Progenitor cell of endocrine pancreas (in vitro differentiated cells): ENCODE data around the gene IRF2BP2. TPM values are rescaled to one million over a fixed set of nuclear protein-coding genes. Genes with fewer than 3 reads are reported as not detected.

Source experiments
- DNase-seq: peaks from one replicate; pipeline ENCODE4 v3.0.0; 2021; ENCODE audit warnings: low spot score; ENCODE audit not compliant: unreplicated experiment
- H3K27ac Mint-ChIP-seq: 2 replicates; pipeline ENCODE4 v1.8.0; 2021; ENCODE audit warnings: mild to moderate bottlenecking, moderate library complexity, mixed read lengths
- H3K27me3 Mint-ChIP-seq: 2 replicates; pipeline ENCODE4 v1.8.0; 2021; ENCODE audit warnings: mixed read lengths
- H3K36me3 Mint-ChIP-seq: 2 replicates; pipeline ENCODE4 v1.8.0; 2022; ENCODE audit warnings: mixed read lengths; ENCODE audit not compliant: insufficient read depth
- H3K4me1 Mint-ChIP-seq: 2 replicates; pipeline ENCODE4 v1.8.0; 2021; ENCODE audit warnings: low read depth, mixed read lengths
- H3K4me3 Mint-ChIP-seq: 2 replicates; pipeline ENCODE4 v1.8.0; 2021; ENCODE audit warnings: low read depth, mild to moderate bottlenecking, moderate library complexity, mixed read lengths
- H3K9me3 Mint-ChIP-seq: 2 replicates; pipeline ENCODE4 v1.8.0; 2021; ENCODE audit warnings: low read depth, mixed read lengths
- CTCF ChIP-seq: fragments of 200-600 bp; sonication (generic); IDR thresholded peaks from one replicate; pipeline ENCODE4 v1.5.0; 2021; ENCODE audit warnings: antibody characterized with exemption, mild to moderate bottlenecking; ENCODE audit not compliant: unreplicated experiment
- total RNA-seq: library from RNA; stranded (reverse); gene quantifications from 2 replicates; pipeline ENCODE4 v1.2.1, GENCODE V29; 2021

The IRF2BP2 gene
- total RNA-seq, 1 donor from 2014 or later, result 214 TPM

GRCh38 chr1:234633246-234634003 lies 23.4 kb upstream of the IRF2BP2 start:
- Mint-ChIP-seq H3K27ac (peak overlapping the region; percentile 46), H3K9me3 (no peaks in the 10 kb centered on the region), H3K27me3 (no peaks in the 10 kb centered on the region), H3K4me1 (peaks cover 20% of the 10 kb centered on the region), H3K4me3 (no peak overlapping the region), H3K36me3 (no peaks in the 10 kb centered on the region)
- DNase-seq, result no peak
- TF ChIP-seq CTCF, result no peak

DNA sequence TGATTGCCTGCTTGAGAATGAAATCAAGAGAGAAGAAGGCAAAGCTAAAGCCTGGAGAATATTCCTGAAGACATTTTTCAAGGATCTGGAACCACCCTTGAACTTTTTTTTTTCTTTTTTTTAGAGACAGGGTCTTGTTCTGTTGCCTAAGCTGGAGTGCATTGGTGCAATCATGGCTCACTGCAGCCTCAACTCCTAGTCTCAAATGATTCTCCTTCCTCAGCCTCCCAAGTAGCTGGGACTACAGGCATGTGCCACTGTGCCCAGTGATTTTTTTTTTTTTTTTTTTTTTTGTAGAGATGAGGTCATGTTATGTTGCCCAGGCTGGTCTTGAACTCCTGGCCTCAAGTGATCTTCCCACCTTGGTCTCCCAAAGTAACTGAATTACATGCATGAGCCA lies 22.2 kb upstream of the IRF2BP2 start:
- no peak for DNase-seq
- H3K27ac Mint-ChIP-seq, result peak overlapping the region; percentile 86
- H3K27me3 Mint-ChIP-seq, result no peaks in the 10 kb centered on the region
- no peaks in the 10 kb centered on the region for H3K9me3 Mint-ChIP-seq
- no peak overlapping the region for H3K4me3 Mint-ChIP-seq
- no peaks in the 10 kb centered on the region for H3K36me3 Mint-ChIP-seq
- TF ChIP-seq CTCF, result no peak
- peaks cover 25% of the 10 kb centered on the region for H3K4me1 Mint-ChIP-seq

- Mint-ChIP-seq H3K9me3 (no peaks in the 10 kb centered on the region), H3K4me3 (no peak overlapping the region), H3K36me3 (no peaks in the 10 kb centered on the region), H3K4me1 (peaks cover 24% of the 10 kb centered on the region), H3K27ac (peak overlapping the region; percentile 86), H3K27me3 (no peaks in the 10 kb centered on the region)
- no peak for TF ChIP-seq CTCF
- no peak for DNase-seq
These were observed 21.7 kb upstream of the IRF2BP2 start for GRCh38 chr1:234631721-234632125.

GRCh38 chr1:234629026-234629425 lies 19.0 kb upstream of the IRF2BP2 start:
- H3K4me3 Mint-ChIP-seq, result no peak overlapping the region
- no peak overlapping the region for H3K27ac Mint-ChIP-seq
- H3K36me3 Mint-ChIP-seq, result no peaks in the 10 kb centered on the region
- no peaks in the 10 kb centered on the region for H3K27me3 Mint-ChIP-seq
- no peak for TF ChIP-seq CTCF
- H3K4me1 Mint-ChIP-seq, result peaks cover 32% of the 10 kb centered on the region
- no peaks in the 10 kb centered on the region for H3K9me3 Mint-ChIP-seq
- no peak for DNase-seq

DNA sequence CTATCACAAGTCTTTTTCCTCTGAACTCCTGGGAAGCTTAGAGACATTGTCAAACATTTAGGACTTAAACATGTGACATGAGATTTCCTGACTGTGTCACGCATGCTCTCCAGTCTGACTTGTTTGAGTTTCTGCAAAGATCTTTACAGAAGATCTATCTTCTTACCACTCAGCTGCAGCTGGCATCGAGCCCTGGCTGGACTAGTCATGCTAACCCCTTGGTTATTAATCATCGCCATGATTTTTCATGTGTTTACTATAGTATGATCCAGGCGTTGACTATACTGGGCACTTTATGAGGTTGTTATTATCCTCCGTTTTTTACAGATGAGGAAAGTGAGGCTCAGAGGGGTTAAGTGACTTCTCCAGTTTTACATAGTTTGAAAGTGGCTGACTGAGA lies 18.1 kb upstream of the IRF2BP2 start:
- Mint-ChIP-seq H3K27ac (peak overlapping the region; percentile 21), H3K36me3 (no peaks in the 10 kb centered on the region), H3K4me1 (peaks cover 37% of the 10 kb centered on the region), H3K9me3 (no peaks in the 10 kb centered on the region), H3K4me3 (no peak overlapping the region), H3K27me3 (no peaks in the 10 kb centered on the region)
- no peak for DNase-seq
- no peak for TF ChIP-seq CTCF
